Panc1 (cell line): Measurements from ENCODE around the gene VASP. TPM values are rescaled to one million over a fixed set of nuclear protein-coding genes. Genes with fewer than 3 reads are reported as not detected.

ENCODE experiments used
- ATAC-seq: fragments of 200-7000 bp; cut with Tn5 transposase; 2 replicates; pipeline ENCODE4 v1.9.1; 2020; ENCODE audit warnings: mild to moderate bottlenecking, moderate library complexity
- BruUV-seq: library from RNA; stranded (reverse); fragments of 400-500 nt; replicated peaks from 2 replicates; lab custom pipeline; 2021; lab: Mats Ljungman, UMichigan
- CTCF ChIA-PET: fragments of 300-600 bp; sonication (Branson Sonifier 250); formaldehyde crosslinking; loops from one replicate; lab custom pipeline; 2022; ENCODE audit warnings: antibody characterized with exemption; lab: Charles Lee
- POLR2A ChIA-PET: fragments of 300-600 bp; sonication (Branson Sonifier 250); formaldehyde crosslinking; loops from one replicate; lab custom pipeline; 2022; ENCODE audit warnings: antibody characterized with exemption; lab: Charles Lee
- DNase-seq: peaks from one replicate; pipeline ENCODE4 v3.0.0-alpha.2; 2010; ENCODE audit warnings: low read depth, low spot score
- H3K27ac ChIP-seq: 2 replicates; pipeline ENCODE4 v1.5.1; 2011; ENCODE audit warnings: mild to moderate bottlenecking, low read length, inconsistent platforms
- H3K27me3 ChIP-seq: fragments of 200-500 bp; sonication (Bioruptor generic); 2 replicates; pipeline ENCODE4 v1.6.0; 2014; ENCODE audit warnings: low read length, inconsistent platforms; ENCODE audit not compliant: control insufficient read depth, insufficient read depth
- H3K36me3 ChIP-seq: fragments of 200-500 bp; sonication (Bioruptor generic); 2 replicates; pipeline ENCODE4 v1.5.1; 2014; ENCODE audit warnings: inconsistent platforms, mild to moderate bottlenecking, low read length, moderate library complexity; ENCODE audit not compliant: control insufficient read depth, insufficient read depth
- H3K4me1 ChIP-seq: 2 replicates; pipeline ENCODE4 v1.5.1; 2011; ENCODE audit warnings: inconsistent platforms, mild to moderate bottlenecking, low read length, moderate library complexity; ENCODE audit not compliant: control insufficient read depth, insufficient read depth
- H3K4me3 ChIP-seq, 2 experiments: 2 replicates each; pipeline ENCODE4 v1.5.1; 2011 to 2012; ENCODE audit warnings: low read depth in 2 of 2, low read length in 2 of 2, mild to moderate bottlenecking in 2 of 2, inconsistent platforms in 1 of 2, moderate library complexity in 1 of 2
- H3K9me3 ChIP-seq: fragments of 200-500 bp; sonication (Bioruptor generic); 2 replicates; pipeline ENCODE4 v1.5.1; 2014; ENCODE audit warnings: low read depth, mild to moderate bottlenecking, inconsistent platforms, low read length, moderate library complexity; ENCODE audit not compliant: control insufficient read depth, insufficient read depth
- CTCF ChIP-seq: fragments of 450-650 bp; IDR thresholded peaks from 2 replicates; pipeline ENCODE4 v1.5.1; 2017; ENCODE audit warnings: mild to moderate bottlenecking
- POLR2AphosphoS5 ChIP-seq: IDR thresholded peaks from 2 replicates; pipeline ENCODE4 v1.6.1; 2012; ENCODE audit warnings: mild to moderate bottlenecking, low read depth, low read length, moderate library complexity
- SIN3A ChIP-seq: IDR thresholded peaks from 2 replicates; pipeline ENCODE4 v1.6.1; 2012; ENCODE audit warnings: low read depth, mild to moderate bottlenecking, low read length, moderate library complexity, borderline replicate concordance; ENCODE audit not compliant: insufficient read depth
- TCF7L2 ChIP-seq: IDR thresholded peaks from 2 replicates; pipeline ENCODE4 v1.6.1; 2011; ENCODE audit warnings: mild to moderate bottlenecking, low read depth, low read length, inconsistent platforms
- in situ Hi-C: cut with HindIII; loops from 2 replicates; pipeline ENCODE4 v1.10.0; 2016; ENCODE audit warnings: low sequenced_read_pairs, low pct_unique_long_range_greater_than_20kb
- intact Hi-C: fragments of 100-400 bp; cut with micrococcal nuclease; formaldehyde crosslinking; loops from one replicate; pipeline ENCODE4 v1.10.0; 2022; ENCODE audit not compliant: unreplicated experiment
- total RNA-seq: library from RNA; stranded (reverse); gene quantifications from one replicate; pipeline ENCODE4 v1.2.1, GENCODE V29; 2021; ENCODE audit not compliant: unreplicated experiment
- TF ChIP-seq, protein P1 (sequence below), 2 experiments: IDR thresholded peaks; 2 replicates each; pipeline ENCODE4 v1.6.1; 2011 to 2012; ENCODE audit warnings: low read depth in 2 of 2, control low read depth in 1 of 2, low read length in 1 of 2, mild to moderate bottlenecking in 1 of 2, moderate library complexity in 1 of 2; ENCODE audit not compliant: insufficient read depth in 1 of 2

The VASP gene
- total RNA-seq, 1 experiment from 2014 or later = 101 TPM

DNA sequence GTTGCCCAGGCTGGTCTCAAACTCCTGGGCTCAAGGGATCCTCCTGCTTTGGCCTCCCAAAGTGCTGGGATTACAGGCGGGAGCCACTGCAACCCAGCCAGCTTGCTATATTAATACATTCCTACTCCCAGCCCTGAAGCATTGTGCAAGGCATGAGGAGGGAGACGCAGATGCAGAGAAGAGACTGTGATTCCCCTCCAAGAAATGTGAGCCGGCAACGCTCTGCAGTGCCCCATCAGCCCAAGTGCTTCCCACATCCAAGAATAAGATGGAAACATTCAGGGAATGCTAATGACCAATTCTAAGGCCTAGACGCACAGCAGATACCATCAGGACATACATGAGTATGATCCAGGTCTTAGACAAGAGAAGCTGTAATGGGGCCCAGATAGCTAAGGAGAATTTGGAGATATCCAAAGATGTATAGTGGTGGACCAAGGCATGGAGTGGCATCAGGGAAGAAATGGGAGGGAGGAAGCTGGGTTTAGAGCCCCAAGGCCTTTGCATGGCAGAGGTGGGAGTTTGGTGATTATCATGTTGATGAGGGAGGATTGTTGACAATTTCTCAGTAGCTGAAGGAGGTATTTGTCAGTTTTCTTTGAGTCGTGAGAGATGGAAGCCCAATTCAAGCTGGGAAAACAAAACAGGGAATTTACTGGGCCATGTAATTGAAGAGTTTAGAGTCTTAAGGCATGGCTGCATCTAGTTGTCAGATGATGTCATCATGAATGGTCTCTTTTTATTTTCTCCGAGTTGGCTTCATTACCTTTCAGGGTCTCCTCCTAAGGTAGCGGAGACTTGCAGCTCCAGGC, 6.2 kb upstream of the VASP start:
- H3K27ac ChIP-seq = no peak overlapping the region
- no peak overlapping the region for H3K4me3 ChIP-seq
- POLR2A ChIA-PET = no interaction called here
- in situ Hi-C loops (no loop called here), intact Hi-C loops (no loop called here)
- CTCF ChIA-PET = no interaction called here
- DNase-seq (no peak), ATAC-seq (no peak)
- H3K4me1 ChIP-seq = peaks cover under 1% of the 10 kb centered on the region; the same call in 1 of the 2 replicates
- no TSS peak for BruUV-seq
- TF ChIP-seq, protein P1, sequence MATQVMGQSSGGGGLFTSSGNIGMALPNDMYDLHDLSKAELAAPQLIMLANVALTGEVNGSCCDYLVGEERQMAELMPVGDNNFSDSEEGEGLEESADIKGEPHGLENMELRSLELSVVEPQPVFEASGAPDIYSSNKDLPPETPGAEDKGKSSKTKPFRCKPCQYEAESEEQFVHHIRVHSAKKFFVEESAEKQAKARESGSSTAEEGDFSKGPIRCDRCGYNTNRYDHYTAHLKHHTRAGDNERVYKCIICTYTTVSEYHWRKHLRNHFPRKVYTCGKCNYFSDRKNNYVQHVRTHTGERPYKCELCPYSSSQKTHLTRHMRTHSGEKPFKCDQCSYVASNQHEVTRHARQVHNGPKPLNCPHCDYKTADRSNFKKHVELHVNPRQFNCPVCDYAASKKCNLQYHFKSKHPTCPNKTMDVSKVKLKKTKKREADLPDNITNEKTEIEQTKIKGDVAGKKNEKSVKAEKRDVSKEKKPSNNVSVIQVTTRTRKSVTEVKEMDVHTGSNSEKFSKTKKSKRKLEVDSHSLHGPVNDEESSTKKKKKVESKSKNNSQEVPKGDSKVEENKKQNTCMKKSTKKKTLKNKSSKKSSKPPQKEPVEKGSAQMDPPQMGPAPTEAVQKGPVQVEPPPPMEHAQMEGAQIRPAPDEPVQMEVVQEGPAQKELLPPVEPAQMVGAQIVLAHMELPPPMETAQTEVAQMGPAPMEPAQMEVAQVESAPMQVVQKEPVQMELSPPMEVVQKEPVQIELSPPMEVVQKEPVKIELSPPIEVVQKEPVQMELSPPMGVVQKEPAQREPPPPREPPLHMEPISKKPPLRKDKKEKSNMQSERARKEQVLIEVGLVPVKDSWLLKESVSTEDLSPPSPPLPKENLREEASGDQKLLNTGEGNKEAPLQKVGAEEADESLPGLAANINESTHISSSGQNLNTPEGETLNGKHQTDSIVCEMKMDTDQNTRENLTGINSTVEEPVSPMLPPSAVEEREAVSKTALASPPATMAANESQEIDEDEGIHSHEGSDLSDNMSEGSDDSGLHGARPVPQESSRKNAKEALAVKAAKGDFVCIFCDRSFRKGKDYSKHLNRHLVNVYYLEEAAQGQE (IDR thresholded peaks at IDR 0.05; ENCODE audit: insufficient read depth in 1 of 2, low read depth in 2 of 2, low read length in 1 of 2) = no peak
- TF ChIP-seq TCF7L2 = no peak
- no peak for TF ChIP-seq POLR2AphosphoS5
- TF ChIP-seq SIN3A = no peak
- TF ChIP-seq CTCF = no peak
- H3K27me3 ChIP-seq = no peaks in the 10 kb centered on the region
- H3K9me3 ChIP-seq = no peaks in the 10 kb centered on the region
- no peaks in the 10 kb centered on the region for H3K36me3 ChIP-seq

DNA sequence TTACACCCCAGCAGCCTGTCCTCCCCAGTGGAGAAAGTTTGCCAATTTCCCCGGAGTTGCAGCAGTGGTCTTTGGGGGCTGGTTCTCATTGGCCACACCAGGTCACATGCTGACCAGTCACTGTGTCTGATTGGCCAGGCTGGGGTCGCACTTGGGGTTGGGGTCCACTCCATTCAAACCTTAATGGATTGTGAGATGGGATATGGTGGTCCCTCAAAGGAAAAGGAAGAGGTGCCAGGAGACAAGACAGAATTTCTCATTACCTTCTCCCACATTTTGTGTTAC, 5.6 kb upstream of the VASP start:
- no peak for TF ChIP-seq POLR2AphosphoS5
- no peak for TF ChIP-seq CTCF
- TF ChIP-seq, protein P1 (IDR thresholded peaks at IDR 0.05; ENCODE audit: insufficient read depth in 1 of 2, low read depth in 2 of 2, low read length in 1 of 2) = no peak
- no peak for TF ChIP-seq TCF7L2
- no peak for TF ChIP-seq SIN3A
- in situ Hi-C loops = no loop called here
- ATAC-seq (no peak), DNase-seq (no peak)
- BruUV-seq = no TSS peak
- Histone ChIP-seq H3K9me3 (no peaks in the 10 kb centered on the region), H3K4me1 (no peaks in the 10 kb centered on the region), H3K4me3 (no peak overlapping the region), H3K27me3 (no peaks in the 10 kb centered on the region), H3K36me3 (no peaks in the 10 kb centered on the region), H3K27ac (no peak overlapping the region)
- intact Hi-C loops = no loop called here
- ChIA-PET CTCF (no interaction called here), POLR2A (no interaction called here)
